GM19099 (cell line): ENCODE measurements around the gene GRK7.

Source experiments
- POLR2A ChIP-seq: IDR thresholded peaks from 3 replicates; pipeline ENCODE4 v1.6.1; 2011; ENCODE audit warnings: low read depth; ENCODE audit not compliant: insufficient read length; ENCODE audit errors: extremely low read depth

The GRK7 gene

GRCh38 chr3:141779667-141780066 is 16.5 kb downstream of the GRK7 start:
- TF ChIP-seq POLR2A: no peak

GRCh38 chr3:141782386-141782932 is 19.3 kb downstream of the GRK7 start:
- no peak for TF ChIP-seq POLR2A

GRCh38 chr3:141783632-141784031 is 20.4 kb downstream of the GRK7 start:
- TF ChIP-seq POLR2A: no peak

- TF ChIP-seq POLR2A: no peak
These were observed 20.9 kb downstream of the GRK7 start for GRCh38 chr3:141784096-141784495.

GRCh38 chr3:141784531-141784930 is 21.3 kb downstream of the GRK7 start:
- TF ChIP-seq POLR2A: no peak

GRCh38 chr3:141788149-141788548 is 24.9 kb downstream of the GRK7 start:
- TF ChIP-seq POLR2A: no peak

- TF ChIP-seq POLR2A: no peak
These were observed 26.1 kb downstream of the GRK7 start for GRCh38 chr3:141789281-141789680.

- TF ChIP-seq POLR2A: no peak
These were observed 27.0 kb downstream of the GRK7 start for GRCh38 chr3:141790171-141790570.

GRCh38 chr3:141792495-141792894 is 29.3 kb downstream of the GRK7 start:
- no peak for TF ChIP-seq POLR2A

- no peak for TF ChIP-seq POLR2A
These were observed 30.5 kb downstream of the GRK7 start for GRCh38 chr3:141793476-141794260.

- TF ChIP-seq POLR2A: no peak
These were observed 32.1 kb downstream of the GRK7 start for GRCh38 chr3:141795276-141795675.

GRCh38 chr3:141795741-141796080 is 32.5 kb downstream of the GRK7 start:
- no peak for TF ChIP-seq POLR2A

GRCh38 chr3:141796081-141796888 is 33.1 kb downstream of the GRK7 start:
- no peak for TF ChIP-seq POLR2A

- peak; percentile 36 for TF ChIP-seq POLR2A
These were observed 33.9 kb downstream of the GRK7 start for GRCh38 chr3:141796889-141797781.
